NCI-H2107 (cell line): Measurements from ENCODE around the gene MARK3.
"Not testable (repeated sequence)": the region's sequence is repeated elsewhere in the genome, so short reads cannot be mapped to it uniquely, and the experiment has no call there.

Experiments
- DNase-seq: peaks from one replicate; lab custom pipeline; 2025; lab: John Stamatoyannopoulos, UW

The MARK3 gene

GRCh38 chr14:103385152-103385928 lies at the start of gene MARK3:
Gene MARK3, plus strand, starts transcription at chr14:103385415. Its CDS starts 615 bp downstream, at chr14:103386030.
- DNase-seq, result peak; percentile 99

DNA sequence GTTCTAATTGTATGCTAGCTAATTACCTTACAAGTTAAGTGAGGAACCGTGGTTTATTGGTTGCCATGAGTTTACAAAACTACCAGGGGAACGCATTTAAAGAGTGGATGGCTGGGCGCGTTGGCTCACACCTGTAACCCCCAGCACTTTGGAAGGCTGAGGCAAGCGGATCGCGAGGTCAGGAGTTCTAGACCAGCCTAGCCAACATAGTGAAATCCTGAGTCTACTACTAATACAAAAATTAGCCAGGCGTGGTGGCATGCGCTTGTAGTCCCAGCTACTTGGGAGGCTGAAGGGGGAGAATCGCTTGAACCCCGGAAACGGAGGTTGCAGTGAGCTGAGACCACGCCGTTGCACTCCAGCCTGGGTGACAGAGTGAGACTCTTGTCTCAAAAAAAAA lies 49.0 kb upstream of the MARK3 start:
- no peak for DNase-seq

DNA sequence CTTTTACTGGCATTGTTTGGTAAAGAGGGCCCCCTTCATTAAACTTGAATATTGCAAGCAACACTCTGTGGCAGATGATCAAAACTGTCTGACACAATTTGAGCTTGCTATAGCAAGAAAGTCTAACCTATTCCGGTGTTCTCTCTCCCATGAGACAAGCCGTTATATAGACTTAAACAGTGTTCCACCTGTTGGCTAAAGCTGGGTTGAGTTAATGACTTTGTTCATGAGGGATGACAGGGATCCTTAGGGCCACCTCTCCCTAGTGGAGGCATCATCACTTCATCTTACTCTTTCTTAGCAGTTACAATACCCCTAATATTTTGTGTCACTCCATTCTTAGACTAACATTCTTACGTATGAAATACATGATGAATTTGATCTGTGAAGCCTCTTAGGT lies 47.4 kb upstream of the MARK3 start:
- no peak for DNase-seq

DNA sequence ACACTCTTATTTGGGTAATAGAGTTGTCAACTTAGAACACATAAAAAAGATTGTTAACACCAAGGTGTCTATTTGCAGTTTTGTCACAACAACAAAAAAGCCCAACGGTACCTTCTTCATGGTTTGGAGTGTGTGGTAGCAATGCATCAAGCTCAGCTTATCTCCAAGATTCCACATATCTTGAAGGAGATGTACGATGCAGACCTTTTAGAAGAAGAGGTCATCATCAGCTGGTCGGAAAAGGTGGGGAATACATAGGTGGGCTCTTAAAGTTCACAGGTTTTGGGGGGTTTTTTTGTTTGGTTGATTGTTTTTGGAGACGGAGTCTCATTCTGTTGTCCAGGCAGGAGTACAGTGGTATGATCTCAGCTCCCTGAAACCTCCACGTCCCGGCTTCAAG lies 45.7 kb upstream of the MARK3 start:
- DNase-seq, result no peak

DNA sequence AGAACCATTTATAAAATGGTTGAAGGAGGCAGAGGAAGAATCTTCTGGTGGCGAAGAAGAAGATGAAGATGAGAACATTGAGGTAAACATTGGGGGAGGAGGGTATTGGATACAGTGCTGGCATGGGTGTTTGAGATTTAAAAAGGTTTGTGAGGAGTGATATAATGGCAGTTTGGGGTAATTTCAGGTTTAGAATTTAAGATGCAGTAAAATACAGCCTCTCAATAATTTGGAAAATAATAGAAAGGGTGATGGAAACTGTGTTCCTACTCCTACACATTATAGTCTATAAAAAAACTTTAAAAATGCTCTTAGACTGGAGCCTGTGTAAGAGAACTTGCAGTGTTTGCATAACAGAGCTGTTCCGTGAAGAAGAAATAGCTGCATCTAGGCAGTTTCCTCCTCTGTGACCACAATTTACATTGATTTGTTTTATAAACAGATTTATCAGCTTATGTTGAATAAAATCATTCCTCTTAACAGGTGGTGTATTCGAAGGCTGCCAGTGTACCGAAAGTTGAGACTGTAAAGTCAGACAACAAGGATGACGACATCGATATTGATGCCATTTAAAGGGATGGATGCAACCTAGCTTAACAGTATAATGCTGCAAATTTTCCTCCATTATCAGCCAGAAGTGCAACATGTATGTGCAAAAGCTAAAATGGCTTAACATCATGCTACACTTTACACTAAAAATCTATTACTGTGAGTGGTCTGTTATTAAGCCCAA lies 44.6 kb upstream of the MARK3 start:
- no peak for DNase-seq

DNA sequence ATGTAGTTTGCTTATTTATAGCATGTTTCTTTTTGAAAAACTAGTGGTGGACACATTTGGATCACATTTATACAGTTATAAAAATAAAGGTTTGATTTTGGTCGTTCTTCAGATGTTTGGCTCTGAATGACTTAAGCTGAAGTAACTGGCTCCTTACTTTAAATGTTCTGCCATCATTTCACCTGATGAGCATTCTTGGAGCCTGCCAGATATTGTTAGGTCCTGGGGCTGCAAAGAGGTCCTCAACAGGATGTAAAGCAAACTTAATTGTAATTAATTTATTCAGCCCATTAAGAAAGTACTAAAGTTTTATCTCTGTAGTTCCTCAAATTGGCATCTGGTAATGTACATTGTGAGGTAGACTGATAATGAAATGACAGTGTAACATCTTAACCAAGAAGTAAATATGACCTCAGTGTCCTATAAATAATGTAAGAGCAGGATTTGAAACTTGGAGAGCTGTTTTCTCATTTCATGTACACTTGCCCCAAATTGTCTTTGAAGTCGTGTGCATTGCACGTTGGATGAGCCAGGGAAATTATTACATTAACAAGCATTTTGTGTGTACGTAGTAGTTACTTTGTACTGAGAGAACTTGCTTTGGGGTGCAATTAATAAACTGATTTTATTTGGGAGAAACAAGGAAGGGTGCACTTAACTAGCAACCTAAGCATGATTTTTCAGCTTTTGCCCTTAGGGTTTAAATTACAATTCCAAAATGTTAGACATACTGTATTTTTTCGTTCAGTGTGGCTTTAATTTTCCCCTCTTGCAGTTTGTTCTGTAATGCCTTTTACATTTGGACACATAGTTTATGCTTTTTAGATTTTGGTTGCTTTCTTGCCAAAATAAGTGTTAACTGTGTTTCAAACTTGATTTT lies 43.7 kb upstream of the MARK3 start:
- no peak for DNase-seq

GRCh38 chr14:103343164-103343879 lies 41.9 kb upstream of the MARK3 start:
- DNase-seq, result no peak

DNA sequence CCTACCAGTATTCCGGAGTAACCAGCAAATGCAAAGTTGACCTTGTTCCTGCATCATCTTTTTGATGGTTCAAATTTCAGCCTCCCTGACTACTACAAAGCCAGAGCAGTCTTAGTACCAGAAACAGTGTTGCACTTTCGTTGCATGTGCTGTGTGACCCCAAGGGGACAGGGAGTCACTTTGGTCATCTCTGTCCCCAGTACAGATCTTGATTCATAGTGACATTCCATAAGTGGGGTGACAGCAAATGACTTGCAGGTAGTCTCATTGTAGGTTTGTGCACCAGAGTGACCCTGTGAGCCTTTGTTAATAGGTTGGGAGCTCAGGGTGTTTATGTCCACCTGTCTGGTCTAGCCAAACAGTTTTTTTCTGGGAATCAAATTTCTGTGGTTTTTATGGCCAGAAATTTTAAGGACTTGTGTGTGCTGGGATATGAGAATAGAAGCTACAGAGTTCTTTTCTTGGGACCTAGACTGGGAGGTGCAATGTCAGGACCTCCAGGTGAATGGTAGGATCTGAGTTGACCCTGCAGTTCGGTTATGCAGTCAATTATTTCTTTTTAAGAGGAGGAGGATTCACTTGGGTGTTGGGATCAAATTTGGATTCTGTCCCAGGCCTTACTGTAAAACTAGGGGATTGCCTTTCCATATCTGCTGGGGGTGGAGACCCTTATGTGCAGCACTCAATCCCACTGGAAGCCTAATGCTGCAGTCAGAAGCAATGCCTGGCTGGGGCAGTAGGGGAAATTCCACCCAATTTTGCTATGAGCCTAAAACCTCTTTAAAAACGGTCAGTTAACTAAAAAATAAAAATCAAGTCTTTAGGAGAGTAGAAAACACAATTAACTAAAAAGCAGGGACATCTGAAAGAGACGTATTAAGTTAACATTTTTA lies 41.1 kb upstream of the MARK3 start:
- DNase-seq, result no peak

DNA sequence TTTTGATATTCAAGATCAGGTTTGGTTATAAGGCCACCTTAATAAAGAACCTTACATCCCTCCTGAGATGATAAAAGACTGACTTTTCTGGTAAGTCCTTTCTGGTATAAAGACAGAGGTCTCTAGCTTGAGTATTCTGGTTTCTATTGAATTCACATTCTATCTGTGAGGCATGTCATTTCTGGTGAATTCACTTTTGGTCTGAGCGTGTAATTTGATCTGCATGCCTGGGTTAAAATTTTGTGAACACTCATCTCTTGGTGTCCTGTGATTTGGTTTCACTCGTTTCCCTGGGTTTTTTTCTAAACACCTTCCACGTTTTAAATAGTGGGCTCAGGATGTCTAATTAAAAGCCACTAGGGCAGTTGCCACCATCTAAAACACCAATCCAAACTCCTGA lies 38.9 kb upstream of the MARK3 start:
- DNase-seq, result no peak

- no peak for DNase-seq
Measured at GRCh38 chr14:103347091-103347815, 38.0 kb upstream of the MARK3 start.

DNA sequence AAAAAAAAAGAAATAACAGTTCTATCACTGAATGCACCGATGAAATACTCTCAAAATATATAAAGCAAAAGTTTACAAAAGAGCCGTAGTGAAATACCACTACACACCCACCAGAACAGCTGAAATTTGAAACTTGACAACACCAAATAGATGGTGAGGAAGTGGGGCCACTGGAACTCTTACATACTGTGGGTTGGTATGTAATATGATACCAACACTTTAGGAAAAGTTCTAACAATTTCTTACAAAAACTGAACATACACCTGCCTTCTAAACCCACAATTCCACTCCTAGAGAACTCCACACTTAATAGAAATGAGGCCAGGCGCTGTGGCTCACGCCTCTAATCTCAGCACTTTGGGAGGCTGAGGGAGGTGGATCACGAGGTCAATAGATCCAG lies 37.1 kb upstream of the MARK3 start:
- no peak for DNase-seq

- no peak for DNase-seq
Measured at GRCh38 chr14:103349982-103350381, 35.2 kb upstream of the MARK3 start.

DNA sequence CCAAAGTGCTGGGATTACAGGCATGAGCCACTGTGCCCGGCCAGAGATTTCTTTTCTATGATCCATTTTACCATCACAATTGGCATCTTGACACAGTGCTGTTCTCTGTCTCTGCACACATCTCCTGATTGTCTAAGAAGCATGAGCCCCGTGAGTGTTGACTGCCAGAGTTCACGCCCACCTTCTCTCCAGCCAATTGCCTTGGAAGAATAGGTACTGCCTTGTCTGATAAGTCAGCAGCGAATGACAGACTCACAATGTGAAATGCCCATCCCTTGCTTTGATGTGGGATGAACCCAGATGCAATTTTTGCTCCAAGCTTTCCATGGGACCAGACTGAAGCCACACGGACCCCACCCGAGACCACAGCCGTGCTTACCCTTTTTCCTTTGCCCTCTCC lies 31.9 kb upstream of the MARK3 start:
- DNase-seq, result no peak

DNA sequence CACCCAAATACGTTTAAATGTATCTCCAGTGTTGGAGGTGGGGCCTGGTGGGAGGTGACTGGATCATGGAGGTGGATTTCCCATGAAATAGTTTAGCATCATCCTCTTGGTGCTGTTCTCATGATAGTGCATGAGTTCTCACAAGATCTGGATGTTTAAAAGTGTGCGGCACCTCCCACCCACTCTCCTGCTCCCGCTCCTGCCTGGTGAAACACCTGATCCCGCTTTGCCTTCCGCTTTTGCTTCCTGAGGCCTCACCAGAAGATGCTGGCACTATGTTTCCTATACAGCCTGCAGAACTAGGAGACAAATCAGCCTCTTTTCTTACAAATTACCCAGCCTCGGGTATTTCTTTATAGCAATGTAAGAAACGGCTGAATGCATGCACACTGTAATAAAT lies 31.1 kb upstream of the MARK3 start:
- no peak for DNase-seq

- no peak for DNase-seq
Measured at GRCh38 chr14:103356024-103356682, 29.1 kb upstream of the MARK3 start.

GRCh38 chr14:103357552-103357951 lies 27.7 kb upstream of the MARK3 start:
- not testable (repeated sequence) for DNase-seq

- no peak for DNase-seq
Measured at GRCh38 chr14:103360548-103360947, 24.7 kb upstream of the MARK3 start.

DNA sequence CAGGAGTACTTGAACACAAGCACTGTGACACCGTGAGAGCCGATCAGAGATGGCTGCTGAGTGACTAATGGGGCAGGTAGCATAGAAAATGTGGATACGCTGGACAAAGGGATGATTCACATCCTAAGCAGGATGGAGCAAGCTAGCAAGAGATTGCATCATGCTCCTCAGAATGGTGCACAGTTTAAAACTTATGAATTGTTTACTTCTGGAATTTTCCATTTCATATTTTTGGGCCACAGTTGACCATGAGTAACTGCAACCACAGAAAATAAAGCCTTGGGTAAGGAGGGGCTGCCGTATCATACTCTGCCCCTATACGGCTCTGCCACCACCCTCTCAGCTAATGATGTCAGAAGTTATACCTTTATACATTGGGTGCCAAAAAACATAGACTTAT lies 23.3 kb upstream of the MARK3 start:
- no peak for DNase-seq

DNA sequence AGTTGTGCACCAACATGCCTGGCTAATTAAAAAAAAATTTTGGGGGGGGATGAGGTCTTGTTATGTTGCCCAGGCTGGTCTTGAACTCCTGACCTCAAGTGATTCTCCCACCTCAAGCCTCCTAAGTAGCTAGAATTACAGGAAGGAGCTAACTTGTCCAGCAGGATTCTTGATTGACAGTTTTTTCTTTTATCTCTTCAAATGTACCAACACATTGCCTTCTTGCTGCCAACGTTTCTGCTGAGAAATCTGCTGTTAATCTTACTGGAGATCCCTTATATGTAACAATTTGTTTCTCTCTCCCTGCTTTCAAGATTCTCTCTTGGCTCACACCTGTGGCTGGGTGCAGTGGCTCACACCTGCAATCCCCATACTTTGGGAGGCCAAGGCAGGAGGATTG lies 22.4 kb upstream of the MARK3 start:
- no peak for DNase-seq

GRCh38 chr14:103366741-103367140 lies 18.5 kb upstream of the MARK3 start:
- no peak for DNase-seq
